HEK293T (cell line): Measurements from ENCODE around the gene CXXC5.
"Not testable (repeated sequence)": the region's sequence is repeated elsewhere in the genome, so short reads cannot be mapped to it uniquely, and the experiment has no call there.

ENCODE experiments used
- CTBP1 ChIP-seq: fragments of 450-650 bp; IDR thresholded peaks from 2 replicates; pipeline ENCODE4 v1.6.1; 2016; ENCODE audit warnings: borderline replicate concordance
- ELF4 ChIP-seq: fragments of 450-650 bp; IDR thresholded peaks from 2 replicates; pipeline ENCODE4 v1.6.1; 2017; ENCODE audit warnings: antibody characterized with exemption
- FOXA1 ChIP-seq: fragments of 450-650 bp; IDR thresholded peaks from 2 replicates; pipeline ENCODE4 v1.6.1; 2016; ENCODE audit warnings: mild to moderate bottlenecking
- HDGF ChIP-seq: fragments of 450-650 bp; IDR thresholded peaks from 2 replicates; pipeline ENCODE4 v1.6.1; 2017; ENCODE audit warnings: antibody characterized with exemption, borderline replicate concordance
- L3MBTL2 ChIP-seq: fragments of 450-650 bp; conservative IDR thresholded peaks from 2 replicates; pipeline ENCODE4 v1.6.1; 2016; ENCODE audit warnings: mild to moderate bottlenecking
- LEF1 ChIP-seq: fragments of 450-650 bp; IDR thresholded peaks from 2 replicates; pipeline ENCODE4 v1.6.1; 2017; ENCODE audit warnings: mild to moderate bottlenecking, borderline replicate concordance
- SP1 ChIP-seq: fragments of 450-650 bp; IDR thresholded peaks from 2 replicates; pipeline ENCODE4 v1.6.1; 2017
- SUZ12 ChIP-seq: fragments of 450-650 bp; IDR thresholded peaks from 2 replicates; pipeline ENCODE4 v1.6.1; 2016; ENCODE audit warnings: mild to moderate bottlenecking

GRCh38 chr5:139625398-139625797 is 22.8 kb upstream of the CXXC5 start:
- not testable (repeated sequence) for TF ChIP-seq FOXA1, ELF4, SP1, SUZ12, L3MBTL2, HDGF, CTBP1, LEF1
